G401 (cell line): ENCODE results near the gene AKR1C4. TPM values are rescaled to one million over a fixed set of nuclear protein-coding genes. Genes with fewer than 3 reads are reported as not detected.

Experiments used
- DNase-seq: peaks from one replicate; pipeline ENCODE4 v3.0.0-alpha.2; 2015; ENCODE audit warnings: low spot score
- in situ Hi-C: cut with HindIII; loops from 2 replicates; pipeline ENCODE4 v1.10.0; 2016; ENCODE audit warnings: low sequenced_read_pairs, mixed read lengths
- total RNA-seq: library from RNA; depleted of rRNA; stranded (reverse); fragments of >200 nt; shearing (Covaris generic); gene quantifications from 2 replicates; pipeline ENCODE4 v1.2.3, GENCODE V29; 2014; rRNA removed

The AKR1C4 gene
- total RNA-seq, 1 experiment from 2014 or later: not detected

GRCh38 chr10:5259132-5259951 is 62.7 kb downstream of the AKR1C4 start:
- in situ Hi-C loops: no loop called here
- DNase-seq: no peak

- in situ Hi-C loops: no loop called here
- no peak for DNase-seq
Observed at GRCh38 chr10:5259952-5260578, 63.4 kb downstream of the AKR1C4 start.

DNA sequence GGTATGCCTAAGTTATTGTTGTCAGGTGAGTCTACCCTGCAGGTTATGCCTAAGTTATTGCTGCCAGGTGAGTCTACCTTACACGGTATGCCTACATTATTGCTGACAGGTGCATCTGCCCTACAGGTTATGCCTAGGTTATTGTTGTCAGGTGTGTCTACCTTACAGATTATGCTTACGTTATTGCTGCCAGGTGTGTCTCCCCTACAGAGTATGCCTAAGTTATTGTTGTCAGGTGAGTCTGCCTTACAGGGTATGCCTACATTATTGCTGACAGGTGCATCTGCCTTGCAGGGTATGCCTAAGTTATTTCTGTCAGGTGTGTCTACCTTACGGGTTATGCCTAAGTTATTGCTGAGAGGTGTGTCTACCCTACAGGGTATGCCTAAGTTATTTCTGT is 64.2 kb downstream of the AKR1C4 start:
- in situ Hi-C loops: no loop called here
- DNase-seq: no peak

DNA sequence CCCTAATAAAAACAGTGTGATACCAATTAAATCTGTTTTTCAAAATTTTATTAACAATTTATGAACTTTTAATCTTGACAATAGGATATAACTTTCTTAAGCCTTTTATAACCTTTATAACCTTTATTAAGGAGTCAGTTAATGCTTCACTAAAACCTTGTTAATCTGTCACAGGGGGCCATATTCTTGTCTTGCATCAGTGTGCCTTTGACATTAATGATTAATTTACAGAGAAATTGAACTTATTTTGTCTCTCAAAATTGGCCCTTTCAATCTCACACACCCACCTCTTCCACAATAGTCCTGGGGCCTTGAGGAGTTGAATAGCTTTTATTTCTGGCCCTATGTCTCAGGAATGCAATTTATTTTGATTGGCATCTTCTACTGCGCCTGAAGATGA is 68.5 kb downstream of the AKR1C4 start:
- DNase-seq: no peak
- in situ Hi-C loops: no loop called here

DNA sequence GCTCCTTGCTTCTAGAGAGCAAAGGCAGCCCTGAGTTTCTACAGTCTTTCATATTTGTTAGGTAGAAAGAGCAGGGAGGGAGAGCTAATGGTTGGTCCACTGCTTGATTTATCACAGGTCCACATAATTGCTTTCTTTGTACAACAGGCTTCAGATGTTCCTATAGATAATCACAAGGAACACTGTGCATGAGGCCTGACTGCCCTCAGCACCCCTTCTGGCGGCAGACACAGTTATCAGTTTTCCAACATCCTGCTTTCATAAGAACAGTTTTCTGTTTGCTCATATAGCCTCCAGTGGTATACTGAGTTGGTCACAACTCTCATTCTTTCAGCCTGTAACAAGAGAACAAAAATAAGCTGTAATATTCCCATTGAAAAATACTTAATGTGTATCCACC is 69.7 kb downstream of the AKR1C4 start:
- no peak for DNase-seq
- in situ Hi-C loops: no loop called here

GRCh38 chr10:5266804-5267203 is 70.2 kb downstream of the AKR1C4 start:
- DNase-seq: no peak
- in situ Hi-C loops: no loop called here

DNA sequence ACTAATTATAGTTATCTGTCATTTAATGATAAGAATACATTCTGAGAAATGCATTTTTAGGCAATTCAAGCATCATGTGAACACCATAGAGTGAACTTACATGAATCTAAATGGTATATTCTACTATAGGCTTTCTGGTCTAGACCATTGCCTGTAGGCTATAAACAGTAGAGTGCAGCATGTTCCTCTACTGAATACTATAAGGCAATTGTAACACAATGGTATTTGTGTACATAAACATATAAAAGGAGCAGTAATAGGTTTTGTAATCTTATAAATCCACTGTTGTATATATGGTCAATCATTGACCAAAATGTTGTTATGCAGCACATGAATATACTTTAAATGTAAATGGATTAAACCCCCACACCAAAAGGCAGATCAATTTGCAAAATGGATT is 71.6 kb downstream of the AKR1C4 start:
- in situ Hi-C loops: no loop called here
- no peak for DNase-seq

Other genes starting within 250 kb of the AKR1C4 start
- 0.98 and 1.4 TPM in 2 replicates for gene AKR1C1, start 233.4 kb upstream of the AKR1C4 start, total RNA-seq
- gene AKR1C2, start 193.0 kb upstream of the AKR1C4 start, total RNA-seq: not detected in 2 replicates
- gene AKR1C3, start 102.4 kb upstream of the AKR1C4 start, total RNA-seq: 1.4 TPM in 1 of 2 replicates, not detected in the other
- gene AKR1C8, start 11.7 kb upstream of the AKR1C4 start, total RNA-seq: not detected in 2 replicates
- gene UCN3, start 168.1 kb downstream of the AKR1C4 start, total RNA-seq: not detected in 2 replicates
- gene TUBAL3, start 208.0 kb downstream of the AKR1C4 start, total RNA-seq: not detected in 2 replicates
- gene NET1, start 215.7 kb downstream of the AKR1C4 start, total RNA-seq: 32.5 and 42.2 TPM in 2 replicates